GM21447 (cell line): ENCODE data around the gene CELSR3.

Source experiments
- ATAC-seq: cut with Tn5 transposase; IDR thresholded peaks from one replicate; pipeline ENCODE4 v1.9.1; 2021; ENCODE audit not compliant: unreplicated experiment

CELSR3 gene

GRCh38 chr3:48661501-48662144 lies 1.1 kb downstream of the CELSR3 start:
- ATAC-seq, result no peak

DNA sequence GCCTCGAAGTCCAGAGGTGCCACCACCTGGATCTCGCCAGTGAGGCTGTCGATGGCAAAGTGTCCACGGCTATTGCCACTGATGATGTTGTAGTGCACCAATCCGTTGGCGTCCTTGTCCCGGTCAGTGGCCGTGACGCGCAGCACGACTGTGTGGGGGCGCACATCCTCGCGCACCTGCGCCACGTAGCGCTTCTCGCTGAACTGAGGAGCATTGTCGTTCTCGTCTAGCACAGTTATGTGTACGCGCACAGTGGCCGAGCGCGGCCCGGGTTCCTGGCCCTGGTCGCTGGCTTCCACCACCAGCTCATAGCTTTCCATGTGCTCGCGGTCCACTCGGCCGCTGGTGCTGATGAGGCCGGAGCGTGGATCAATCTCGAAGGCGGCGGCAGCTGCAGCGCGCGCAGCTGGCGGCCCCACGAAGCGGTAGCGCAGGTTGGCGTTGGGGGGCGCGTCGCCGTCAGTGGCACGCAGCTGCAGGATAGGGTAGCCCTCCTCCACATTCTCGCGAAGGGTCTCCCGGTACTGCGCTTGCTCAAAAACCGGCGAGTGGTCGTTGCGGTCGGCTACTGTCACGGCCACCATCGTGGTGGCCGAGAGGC lies 1.8 kb downstream of the CELSR3 start:
- ATAC-seq, result no peak

- ATAC-seq, result no peak
Observed at GRCh38 chr3:48656841-48657281, 5.8 kb downstream of the CELSR3 start.

- ATAC-seq, result peak; percentile 53
Observed at GRCh38 chr3:48656061-48656840, 6.4 kb downstream of the CELSR3 start.

GRCh38 chr3:48655606-48656005 lies 7.1 kb downstream of the CELSR3 start:
- no peak for ATAC-seq

DNA sequence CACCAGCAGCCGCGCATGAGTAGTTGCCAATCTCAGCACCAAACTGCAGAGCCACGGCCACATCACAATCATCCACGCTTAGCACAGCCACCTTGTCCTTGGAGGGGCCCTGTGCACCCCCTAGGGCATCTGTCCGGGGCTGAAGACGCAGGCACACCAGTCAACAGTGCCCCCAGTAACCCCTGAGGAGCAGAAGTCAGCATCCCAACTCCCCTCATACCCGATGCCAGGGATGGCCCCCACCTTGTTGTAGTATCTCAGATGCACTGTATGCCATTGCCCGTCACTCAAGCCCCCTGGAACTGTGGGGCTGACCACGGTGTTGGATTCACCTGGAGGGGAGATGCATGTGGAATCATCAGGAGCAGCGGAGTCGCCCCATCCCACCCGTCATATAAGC lies 7.6 kb downstream of the CELSR3 start:
- no peak for ATAC-seq

- ATAC-seq, result no peak
Observed at GRCh38 chr3:48652923-48653715, 9.6 kb downstream of the CELSR3 start.

DNA sequence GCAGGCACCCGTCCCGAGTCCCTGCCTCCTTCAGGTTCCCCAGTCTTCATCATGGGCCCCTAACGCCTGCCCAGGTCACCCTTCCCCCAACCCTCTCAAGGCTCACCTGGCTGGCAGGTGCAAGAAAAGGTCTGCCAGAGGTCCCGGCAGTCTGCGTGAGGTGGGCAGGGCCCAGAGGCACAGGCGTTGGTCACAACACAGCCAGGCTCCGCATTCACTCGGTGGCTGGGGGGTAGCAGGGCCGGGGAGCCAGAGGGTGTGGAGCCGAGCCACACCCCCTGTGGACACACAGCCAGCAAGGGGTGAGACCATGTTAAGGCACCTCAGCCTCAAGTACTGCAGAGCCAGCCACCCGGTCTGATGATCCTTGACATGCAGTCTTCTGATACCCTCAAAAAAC lies 10.9 kb downstream of the CELSR3 start:
- ATAC-seq, result no peak

- no peak for ATAC-seq
Observed at GRCh38 chr3:48650723-48651122, 12.0 kb downstream of the CELSR3 start.

DNA sequence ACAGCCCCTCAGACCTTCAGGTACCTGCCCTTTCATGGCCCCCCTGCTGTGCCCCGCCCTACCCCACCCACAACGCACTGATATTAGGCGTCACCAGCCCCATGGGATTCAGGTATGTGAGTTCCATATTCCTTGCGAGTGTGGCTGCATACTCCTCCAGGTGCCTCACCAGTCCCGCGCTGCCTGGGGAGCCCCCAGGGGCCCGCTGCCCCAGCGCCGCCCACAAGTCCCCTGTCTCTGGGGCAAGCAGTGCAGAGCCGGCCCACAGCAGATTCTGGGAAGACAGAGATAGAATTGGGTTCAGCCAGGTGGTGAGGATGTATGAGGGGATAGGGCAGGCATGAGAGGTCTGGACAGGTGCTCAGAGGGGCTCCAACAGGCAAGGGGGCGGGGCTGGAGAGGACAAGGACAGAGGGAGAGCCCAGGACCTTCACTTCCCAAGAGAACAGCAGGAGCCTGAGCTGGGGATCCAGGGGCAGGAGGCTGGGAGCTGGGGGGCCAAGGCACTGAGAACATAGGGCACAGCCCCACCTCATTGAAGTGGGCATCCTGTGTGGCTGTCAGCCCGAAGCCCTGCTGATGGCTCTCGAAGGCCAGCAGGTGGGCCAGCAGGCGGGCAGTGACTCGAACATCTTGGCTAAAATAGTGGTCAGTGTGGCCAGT lies 14.4 kb downstream of the CELSR3 start:
- ATAC-seq, result no peak

DNA sequence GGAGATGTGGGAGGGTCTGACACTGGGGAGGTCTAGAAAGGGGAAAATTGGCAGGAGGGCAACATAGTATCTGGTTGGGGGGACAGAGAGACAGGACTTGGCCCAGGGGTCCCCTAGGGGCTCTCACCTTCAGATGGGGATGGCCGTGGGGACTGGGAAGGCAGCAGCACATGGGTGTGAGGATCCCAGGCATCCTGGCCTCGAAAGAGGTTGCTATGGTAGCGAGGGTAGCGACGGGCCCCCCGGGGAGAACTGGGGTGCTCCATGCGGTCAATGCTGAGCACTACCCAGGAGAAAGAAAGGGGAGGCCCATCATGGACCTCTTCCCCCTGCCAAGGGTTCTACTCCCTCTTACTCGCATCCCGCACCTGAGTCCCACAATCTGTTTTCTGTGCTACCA lies 15.0 kb downstream of the CELSR3 start:
- no peak for ATAC-seq

DNA sequence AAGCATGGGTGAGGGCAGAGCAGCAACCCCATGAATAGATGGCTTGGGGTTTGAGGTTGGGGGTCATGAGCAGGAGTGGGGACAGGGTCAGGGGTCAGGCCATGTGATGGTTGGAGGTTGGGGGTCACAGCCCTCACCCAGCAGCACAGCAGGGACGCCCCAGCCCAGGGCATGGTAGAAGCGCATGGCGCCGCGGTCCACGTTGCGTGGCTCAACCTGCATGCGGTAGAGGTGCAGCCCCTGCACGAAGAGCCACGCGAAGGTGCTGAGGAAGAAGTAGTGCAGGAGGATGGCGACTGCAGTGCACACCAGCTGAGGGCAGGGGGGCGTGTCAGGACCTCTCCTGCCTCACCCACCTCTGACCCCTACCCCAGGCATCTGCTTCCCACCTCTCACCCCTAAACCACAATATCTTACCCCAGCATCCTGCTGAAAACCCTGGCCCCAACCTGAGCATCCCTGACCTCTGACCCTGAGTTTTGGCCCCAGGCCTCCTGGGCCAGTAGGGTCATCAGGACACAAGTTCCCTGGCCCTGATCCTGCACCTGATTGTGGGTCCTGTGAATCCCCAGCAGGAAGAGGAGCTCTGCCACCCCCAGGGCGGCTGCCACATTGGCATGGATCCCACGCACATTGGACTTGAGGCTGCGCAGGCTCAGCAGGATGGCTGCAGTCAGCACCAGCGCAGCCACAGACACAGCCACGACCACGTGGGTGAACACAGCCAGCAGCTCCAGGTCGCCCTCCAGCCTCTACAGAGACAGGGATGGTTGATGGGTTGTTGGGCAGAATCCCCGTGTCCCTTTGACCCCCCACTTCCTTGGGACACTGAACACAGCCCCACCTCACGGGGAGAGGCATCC lies 17.6 kb downstream of the CELSR3 start:
- no peak for ATAC-seq

DNA sequence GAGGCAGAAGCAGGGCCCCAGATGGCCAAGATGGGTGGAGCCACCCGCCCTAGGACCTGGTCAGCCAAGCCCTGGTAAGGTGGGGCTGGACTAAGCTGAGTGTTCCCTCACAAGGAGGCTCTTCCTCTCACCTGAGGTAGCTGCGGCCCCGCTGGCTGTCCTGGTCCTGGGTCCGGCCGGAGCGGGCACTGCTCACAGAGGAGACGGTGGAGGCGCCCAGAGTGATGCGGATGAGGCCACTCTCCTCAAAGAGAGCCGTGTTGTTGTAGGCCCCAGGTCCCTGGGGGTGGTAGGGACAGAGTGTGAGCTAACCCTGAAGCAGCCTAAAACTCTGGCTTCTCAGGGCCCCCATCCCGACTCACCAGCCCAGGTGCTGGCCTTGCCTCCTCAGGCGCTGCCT lies 20.1 kb downstream of the CELSR3 start:
- ATAC-seq, result no peak

- ATAC-seq, result no peak
Observed at GRCh38 chr3:48641396-48641795, 21.3 kb downstream of the CELSR3 start.

- no peak for ATAC-seq
Observed at GRCh38 chr3:48639944-48640606, 22.6 kb downstream of the CELSR3 start.

- no peak for ATAC-seq
Observed at GRCh38 chr3:48637305-48637704, 25.4 kb downstream of the CELSR3 start.

- ATAC-seq, result no peak
Observed at GRCh38 chr3:48636149-48636655, 26.5 kb downstream of the CELSR3 start.

DNA sequence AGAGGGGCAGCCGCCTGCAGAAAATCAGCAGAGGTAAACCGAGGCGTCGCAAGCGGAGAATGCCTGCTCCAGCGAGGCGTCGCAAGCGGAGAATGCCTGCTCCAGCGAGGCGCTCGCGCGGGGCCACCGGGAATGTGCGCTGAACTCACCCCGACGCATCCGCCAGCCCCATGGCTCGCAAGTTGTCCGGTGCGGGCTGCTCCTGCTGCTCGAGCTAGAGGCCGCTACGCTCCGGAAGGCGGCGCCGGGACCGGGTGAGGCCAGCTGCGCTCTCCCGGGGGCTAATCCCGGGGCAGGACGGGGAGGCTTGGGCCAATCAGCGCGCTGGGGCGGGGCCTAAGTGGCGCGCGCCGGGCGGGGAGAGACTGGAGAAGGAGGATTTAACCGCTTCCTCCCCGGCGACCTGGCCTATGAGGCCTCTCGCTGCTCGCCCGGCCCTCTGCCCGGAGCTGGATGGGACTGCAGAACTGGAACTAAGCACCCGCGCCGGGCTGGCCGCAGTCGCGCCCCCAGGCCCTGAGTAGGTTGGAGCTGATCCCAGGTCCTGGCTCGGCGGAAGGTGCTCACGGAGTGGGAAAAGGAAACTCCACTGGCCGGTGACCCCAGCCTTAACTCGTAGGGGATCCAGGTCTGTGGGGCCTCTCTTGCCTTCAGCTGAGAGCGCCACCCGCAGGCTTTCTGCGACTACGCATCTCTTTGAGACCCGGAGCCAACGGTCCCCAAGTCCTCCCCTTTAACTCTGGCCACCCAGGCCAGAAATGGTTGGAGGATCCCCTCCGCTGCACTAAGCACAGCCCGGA lies 27.3 kb downstream of the CELSR3 start, which contains the start of gene SLC26A6:
Gene SLC26A6, minus strand, starts transcription at position 240 of the 800 bp plus-strand sequence. Its CDS starts 68 bp downstream, at position 172.
- peak; percentile 84 for ATAC-seq
